Measurements from ENCODE around the gene BHLHE23. TPM values are rescaled to one million over a fixed set of nuclear protein-coding genes. Genes with fewer than 3 reads are reported as not detected.

BHLHE23 gene
- total and polyA plus RNA-seq, 2 donors (not counting 1 experiment from before 2014, with no cell fraction given): not detected

GRCh38 chr20:63023071-63023935 lies 16.5 kb upstream of the BHLHE23 start:
- TF ChIP-seq CTCF (conservative IDR thresholded peaks at IDR 0.05 in 1 of 2, IDR thresholded peaks at IDR 0.05 in 1 of 2; ENCODE audit: low read depth in 1 of 2, low read length in 2 of 2) (no peak), EZH2 (IDR thresholded peaks at IDR 0.05; ENCODE audit: low read length, missing control alignments) (no peak)
- H3K9me3 ChIP-seq (ENCODE audit: control insufficient read depth, insufficient read depth, low read depth, low read length): no peaks in the 10 kb centered on the region
- H2AFZ ChIP-seq (ENCODE audit: low read length): no peak overlapping the region
- no peaks in the 10 kb centered on the region for H3K79me2 ChIP-seq (ENCODE audit: control insufficient read depth, insufficient read depth, low read length)
- no peaks in the 10 kb centered on the region for H3K36me3 ChIP-seq (ENCODE audit: control insufficient read depth, insufficient read depth, low read length)
- no peak for DNase-seq (ENCODE audit: low read depth in 2 of 2)
- H3K4me1 ChIP-seq (ENCODE audit: control insufficient read depth, extremely low read depth, insufficient read depth, low read length): no peaks in the 10 kb centered on the region
- H3K9ac ChIP-seq (ENCODE audit: insufficient read depth, low read length): no peak overlapping the region
- no peak overlapping the region for H3K4me3 ChIP-seq (replicated peaks in 1 of 4; ENCODE audit: control extremely low read depth in 1 of 4, insufficient read depth in 1 of 4, low read depth in 3 of 4, low read length in 4 of 4)
- H3K27me3 ChIP-seq (ENCODE audit: control insufficient read depth, insufficient read depth, low read length): peaks cover 32% of the 10 kb centered on the region
- no peaks in the 10 kb centered on the region for H4K20me1 ChIP-seq (ENCODE audit: control insufficient read depth, extremely low read depth, insufficient read depth, low read length)
- no peak overlapping the region for H3K4me2 ChIP-seq (ENCODE audit: extremely low read depth, insufficient read depth, low read length)
- H3K27ac ChIP-seq (ENCODE audit: insufficient read depth, low read length): no peak overlapping the region

GRCh38 chr20:63022501-63022900 lies 15.7 kb upstream of the BHLHE23 start:
- Histone ChIP-seq H3K27ac (ENCODE audit: insufficient read depth, low read length) (no peak overlapping the region), H3K36me3 (ENCODE audit: control insufficient read depth, insufficient read depth, low read length) (no peaks in the 10 kb centered on the region), H2AFZ (ENCODE audit: low read length) (no peak overlapping the region), H3K4me2 (ENCODE audit: extremely low read depth, insufficient read depth, low read length) (no peak overlapping the region), H3K27me3 (ENCODE audit: control insufficient read depth, insufficient read depth, low read length) (peaks cover 35% of the 10 kb centered on the region), H3K79me2 (ENCODE audit: control insufficient read depth, insufficient read depth, low read length) (no peaks in the 10 kb centered on the region), H3K4me3 (replicated peaks in 1 of 4; ENCODE audit: control extremely low read depth in 1 of 4, insufficient read depth in 1 of 4, low read depth in 3 of 4, low read length in 4 of 4) (no peak overlapping the region), H4K20me1 (ENCODE audit: control insufficient read depth, extremely low read depth, insufficient read depth, low read length) (no peaks in the 10 kb centered on the region), H3K9ac (ENCODE audit: insufficient read depth, low read length) (no peak overlapping the region), H3K4me1 (ENCODE audit: control insufficient read depth, extremely low read depth, insufficient read depth, low read length) (no peaks in the 10 kb centered on the region), H3K9me3 (ENCODE audit: control insufficient read depth, insufficient read depth, low read depth, low read length) (no peaks in the 10 kb centered on the region)
- TF ChIP-seq EZH2 (IDR thresholded peaks at IDR 0.05; ENCODE audit: low read length, missing control alignments) (no peak), CTCF (conservative IDR thresholded peaks at IDR 0.05 in 1 of 2, IDR thresholded peaks at IDR 0.05 in 1 of 2; ENCODE audit: low read depth in 1 of 2, low read length in 2 of 2) (no peak)
- no peak for DNase-seq (ENCODE audit: low read depth in 2 of 2)

- Histone ChIP-seq H3K27me3 (ENCODE audit: control insufficient read depth, insufficient read depth, low read length) (peaks cover 39% of the 10 kb centered on the region), H3K9ac (ENCODE audit: insufficient read depth, low read length) (no peak overlapping the region), H4K20me1 (ENCODE audit: control insufficient read depth, extremely low read depth, insufficient read depth, low read length) (no peaks in the 10 kb centered on the region), H3K9me3 (ENCODE audit: control insufficient read depth, insufficient read depth, low read depth, low read length) (no peaks in the 10 kb centered on the region), H3K4me1 (ENCODE audit: control insufficient read depth, extremely low read depth, insufficient read depth, low read length) (no peaks in the 10 kb centered on the region), H3K36me3 (ENCODE audit: control insufficient read depth, insufficient read depth, low read length) (no peaks in the 10 kb centered on the region), H2AFZ (ENCODE audit: low read length) (no peak overlapping the region), H3K27ac (ENCODE audit: insufficient read depth, low read length) (no peak overlapping the region), H3K4me3 (replicated peaks in 1 of 4; ENCODE audit: control extremely low read depth in 1 of 4, insufficient read depth in 1 of 4, low read depth in 3 of 4, low read length in 4 of 4) (no peak overlapping the region), H3K4me2 (ENCODE audit: extremely low read depth, insufficient read depth, low read length) (no peak overlapping the region), H3K79me2 (ENCODE audit: control insufficient read depth, insufficient read depth, low read length) (no peaks in the 10 kb centered on the region)
- TF ChIP-seq EZH2 (IDR thresholded peaks at IDR 0.05; ENCODE audit: low read length, missing control alignments): no peak
- TF ChIP-seq CTCF (conservative IDR thresholded peaks at IDR 0.05 in 1 of 2, IDR thresholded peaks at IDR 0.05 in 1 of 2; ENCODE audit: low read depth in 1 of 2, low read length in 2 of 2): no peak
- DNase-seq (ENCODE audit: low read depth in 2 of 2): no peak
Measured at GRCh38 chr20:63021356-63022321, 14.9 kb upstream of the BHLHE23 start.
